IPS-NIHi11 (cell line): ENCODE measurements around the gene DYRK1B.

Experiments used
- DNase-seq: peaks from one replicate; pipeline ENCODE4 v3.0.0; 2012; ENCODE audit warnings: mixed read lengths, low spot score

DYRK1B gene

GRCh38 chr19:39858541-39858940 is 24.6 kb upstream of the DYRK1B start:
- peak; percentile 42 for DNase-seq

GRCh38 chr19:39852882-39853281 is 18.9 kb upstream of the DYRK1B start:
- no peak for DNase-seq

DNA sequence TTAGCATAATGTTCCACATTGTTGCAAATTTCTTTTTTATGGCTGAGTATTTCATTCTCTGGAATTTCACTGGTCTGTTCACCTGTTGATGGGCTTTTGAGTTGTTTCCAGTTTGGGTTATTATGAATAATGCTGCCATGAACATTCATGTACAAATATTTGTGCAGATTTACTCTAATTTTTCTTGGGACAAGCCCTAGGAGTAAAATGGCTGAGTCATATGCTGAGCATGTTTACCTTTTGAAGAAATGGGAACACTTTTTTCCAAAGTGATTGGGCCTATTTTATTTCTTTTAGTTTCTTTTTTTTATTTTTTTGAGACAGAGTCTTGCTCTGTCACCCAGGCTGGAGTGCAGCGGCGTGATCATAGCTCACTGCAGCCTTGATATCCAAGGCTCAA is 16.9 kb upstream of the DYRK1B start:
- DNase-seq = no peak

DNA sequence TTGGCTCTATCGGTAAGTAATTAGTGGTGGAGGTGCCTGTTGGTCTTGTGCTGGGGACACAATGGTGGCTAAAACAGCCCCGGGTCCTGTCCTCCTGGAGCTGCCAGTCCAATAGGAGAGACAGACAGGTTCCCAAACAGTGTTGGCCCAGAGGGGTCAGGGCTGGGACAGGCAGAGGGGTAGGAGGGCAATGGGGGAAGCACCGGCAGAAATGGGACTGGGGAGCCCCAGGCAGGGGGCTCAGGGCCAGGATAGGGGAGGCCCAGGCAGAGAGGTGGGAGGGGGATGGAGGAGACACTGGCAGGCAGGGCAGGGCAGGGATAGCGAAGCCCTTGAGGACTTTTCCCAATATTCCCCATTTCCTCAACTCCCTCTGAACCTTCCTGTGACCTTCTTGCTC is 14.4 kb upstream of the DYRK1B start:
- DNase-seq = no peak

- DNase-seq = no peak
Measured at GRCh38 chr19:39847525-39847924, 13.6 kb upstream of the DYRK1B start.

- DNase-seq = no peak
Measured at GRCh38 chr19:39846678-39847486, 12.9 kb upstream of the DYRK1B start.

DNA sequence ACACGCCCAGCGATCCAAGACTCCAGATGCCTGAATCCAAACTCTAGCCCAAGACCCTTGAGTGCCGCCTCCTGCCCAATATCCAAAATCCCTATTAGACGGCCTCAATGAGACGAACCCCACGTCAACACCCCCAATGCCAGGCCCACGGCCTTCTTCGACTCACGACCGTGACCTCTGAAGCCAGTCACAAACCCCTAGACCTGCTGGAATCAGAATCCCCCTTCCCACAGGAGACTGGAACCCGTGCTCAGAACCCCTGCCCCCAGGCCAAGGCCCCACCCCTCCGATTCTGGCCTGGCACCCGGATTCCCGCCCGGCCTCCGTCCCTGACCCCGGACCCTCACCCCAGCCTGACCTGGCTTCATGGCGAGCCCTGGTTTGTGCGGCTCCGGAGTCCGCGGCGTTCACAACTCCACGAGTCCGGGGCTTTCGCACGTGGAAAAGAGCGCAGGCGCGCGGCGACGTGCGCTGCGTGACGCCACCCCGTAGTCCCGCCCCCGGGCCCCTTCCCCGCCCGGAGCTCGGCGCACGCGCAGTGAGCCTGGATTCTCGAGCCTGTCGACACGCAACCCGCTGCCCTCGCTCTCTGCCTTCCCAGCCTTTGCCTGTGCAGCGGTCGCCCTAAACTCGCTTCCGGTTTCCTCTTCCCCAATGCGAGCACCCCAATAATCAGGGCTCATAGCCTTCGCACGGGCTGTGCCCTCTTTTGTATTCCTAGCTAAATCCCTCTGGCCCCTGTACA is 12.1 kb upstream of the DYRK1B start, which contains the start of gene FBL:
Gene FBL (minus strand): TSS at position 447 of the 745 bp plus-strand sequence. CDS start 79 bp downstream, at position 368.
- DNase-seq = peak; percentile 99

GRCh38 chr19:39845584-39845932 is 11.6 kb upstream of the DYRK1B start:
- DNase-seq = peak; percentile 26

- DNase-seq = no peak
Measured at GRCh38 chr19:39845172-39845571, 11.2 kb upstream of the DYRK1B start.

DNA sequence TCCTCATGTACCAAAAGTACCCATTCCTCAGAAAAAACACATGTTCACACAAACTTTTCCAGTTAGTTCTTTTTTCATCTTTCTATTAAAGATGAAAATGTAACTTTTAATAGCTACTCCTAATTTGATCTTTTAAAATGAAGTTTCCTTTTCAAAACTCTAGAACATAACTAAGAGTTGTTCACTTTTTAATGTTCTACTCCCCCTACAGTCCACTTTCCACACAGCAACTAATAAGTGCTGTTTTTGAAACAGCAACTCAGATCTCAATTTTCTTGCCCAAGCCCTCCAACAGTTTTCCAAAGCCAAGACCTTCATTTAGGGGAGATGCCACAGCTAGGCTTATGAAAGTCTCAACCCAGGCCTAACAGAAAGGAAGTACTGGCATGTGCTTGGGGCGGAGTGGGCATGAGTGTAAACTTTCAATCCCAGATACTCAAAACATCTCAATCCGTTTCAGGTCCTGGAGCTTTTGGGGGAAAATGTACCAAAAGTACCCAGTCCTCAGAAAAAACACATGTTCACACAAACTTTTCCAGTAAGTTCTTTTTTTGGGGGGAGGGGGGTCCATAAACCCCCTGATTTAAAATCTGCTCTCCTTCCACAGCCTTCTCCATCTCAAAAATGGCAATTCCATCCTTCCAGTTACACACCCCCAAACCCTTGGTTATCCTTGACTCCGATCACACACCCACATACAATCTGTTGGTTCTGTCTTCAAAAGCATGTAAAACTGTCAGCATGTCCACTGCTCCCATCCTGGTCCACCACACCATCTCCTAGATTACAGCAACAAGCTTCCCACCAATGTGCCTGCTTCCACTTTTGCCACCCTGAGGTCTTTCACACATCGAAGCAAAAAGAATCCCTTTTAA is 10.2 kb upstream of the DYRK1B start:
- DNase-seq = no peak

- no peak for DNase-seq
Measured at GRCh38 chr19:39842693-39843435, 8.9 kb upstream of the DYRK1B start.

DNA sequence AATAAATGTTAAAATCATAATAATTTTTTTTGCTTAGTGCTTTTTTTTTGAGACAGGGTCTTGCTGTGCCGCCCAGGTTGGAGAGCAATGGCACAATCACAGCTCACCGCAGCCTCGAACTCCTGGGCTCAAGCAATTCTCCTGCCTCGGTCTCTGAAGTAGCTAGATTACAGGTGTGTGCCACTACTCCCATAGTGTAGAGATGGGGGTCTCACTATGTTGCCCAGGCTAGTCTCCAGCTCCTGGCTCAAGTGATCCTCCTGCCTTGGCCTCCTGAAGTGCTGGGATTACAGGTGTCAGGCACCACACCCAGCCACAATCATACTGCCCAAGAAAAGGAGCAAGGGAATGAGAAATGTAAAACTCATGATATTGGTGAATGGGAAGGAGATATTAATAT is 7.1 kb upstream of the DYRK1B start:
- no peak for DNase-seq

DNA sequence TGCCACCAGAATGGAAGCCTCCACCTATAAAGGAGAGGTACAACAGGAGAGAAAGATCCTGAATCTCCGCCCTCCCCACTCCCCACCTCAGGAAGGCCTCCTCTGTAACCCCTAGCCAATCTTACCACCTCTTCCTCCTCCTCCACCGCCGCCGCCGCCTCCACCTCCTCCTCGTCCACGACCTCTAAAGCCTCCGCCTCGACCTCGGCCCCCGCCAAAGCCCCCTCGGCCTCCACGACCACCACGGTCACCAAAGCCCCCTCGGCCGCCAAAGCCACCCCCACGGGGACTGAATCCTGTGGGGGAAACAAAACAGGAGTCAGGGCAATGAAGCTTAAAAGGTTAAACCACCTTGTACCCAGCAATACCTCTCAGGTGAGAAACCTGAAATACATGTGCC is 6.5 kb upstream of the DYRK1B start:
- no peak for DNase-seq

DNA sequence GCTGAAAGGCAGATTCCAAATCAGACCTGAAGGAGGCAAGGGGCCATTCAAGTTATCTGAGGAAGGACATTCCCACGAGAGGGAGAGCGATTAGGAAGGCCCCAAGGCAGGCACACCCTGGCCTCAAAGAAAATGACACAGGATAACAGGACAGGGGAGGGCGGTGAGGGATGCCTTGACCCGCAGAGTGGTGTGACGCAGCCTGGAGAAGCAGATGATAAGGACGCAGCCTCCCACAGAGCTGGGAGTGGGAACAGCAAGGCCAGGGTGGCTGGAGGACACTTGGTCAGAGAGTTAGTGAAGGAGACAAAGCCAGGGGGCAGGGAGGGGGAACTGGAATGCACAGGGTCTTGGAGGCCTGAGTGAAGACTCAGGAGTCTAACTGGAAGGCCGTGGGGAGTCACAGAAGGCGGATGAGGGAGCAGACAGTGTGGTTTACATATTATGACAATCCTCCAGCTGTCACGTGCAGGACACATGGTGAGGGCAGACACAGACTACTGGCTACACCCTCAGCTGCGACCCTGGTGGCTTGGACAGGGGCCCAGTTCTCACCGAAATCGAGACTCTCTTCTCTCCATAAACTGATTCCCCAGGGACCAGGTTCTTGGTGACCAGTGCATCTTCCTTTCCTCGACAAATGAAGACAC is 5.8 kb upstream of the DYRK1B start:
- no peak for DNase-seq

DNA sequence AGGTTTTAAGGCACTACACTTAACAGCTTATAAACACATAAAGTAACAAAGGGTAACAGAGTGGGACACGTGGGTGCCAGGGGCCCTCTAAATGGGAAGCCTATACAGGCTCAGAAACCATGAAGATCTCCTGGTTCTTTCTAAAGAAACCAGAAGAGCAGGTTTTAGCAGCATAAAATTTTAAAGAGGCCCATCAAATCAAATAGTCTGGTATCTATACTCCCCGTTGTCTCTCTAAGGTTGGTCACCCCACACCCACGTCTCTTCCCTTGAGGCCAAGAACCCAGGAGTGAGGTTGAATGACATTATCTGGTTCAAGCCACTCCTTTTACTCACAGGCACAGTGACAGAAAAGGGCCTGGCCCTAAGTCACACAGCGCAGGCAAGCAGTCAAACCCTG is 4.6 kb upstream of the DYRK1B start:
- DNase-seq = no peak

DNA sequence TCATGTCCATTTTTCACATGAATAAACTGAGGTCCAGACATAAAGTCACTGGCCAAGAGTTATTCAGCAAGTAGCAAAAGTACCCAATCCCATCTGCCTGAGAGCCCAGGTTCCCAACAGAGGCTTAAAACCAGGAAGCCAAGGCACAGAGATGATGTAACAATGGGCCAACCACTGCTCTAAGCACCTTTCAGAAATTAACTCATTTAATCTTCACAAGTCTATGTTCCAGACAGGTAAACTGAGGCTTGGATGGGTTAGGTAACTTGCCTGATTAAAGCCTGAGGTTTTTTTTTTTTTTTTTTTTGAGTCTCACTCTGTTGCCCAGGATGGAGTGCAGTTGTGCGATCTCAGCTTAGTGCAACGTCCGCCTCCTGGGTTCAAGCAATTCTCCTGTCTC is 4.0 kb upstream of the DYRK1B start:
- no peak for DNase-seq

- DNase-seq = no peak
Measured at GRCh38 chr19:39834287-39834841, 402 bp upstream of the DYRK1B start.

GRCh38 chr19:39833160-39833463 is 850 bp downstream of the DYRK1B start:
- no peak for DNase-seq

GRCh38 chr19:39832341-39833083 is 1.4 kb downstream of the DYRK1B start:
- DNase-seq = no peak

- DNase-seq = no peak
Measured at GRCh38 chr19:39831679-39832078, 2.3 kb downstream of the DYRK1B start.
